ENCODE measurements around the gene PIPOX.

Gene PIPOX

GRCh38 chr17:29032857-29033197, 10.1 kb upstream of the PIPOX start:
- H3K36me3 ChIP-seq (ENCODE audit: insufficient read depth, low read length): no peaks in the 10 kb centered on the region
- H3K9me3 ChIP-seq (ENCODE audit: control insufficient read depth, insufficient read depth, low read length): peaks cover 12% of the 10 kb centered on the region
- no peak overlapping the region for H3K9ac ChIP-seq (ENCODE audit: low read depth, low read length)
- H3K4me1 ChIP-seq (ENCODE audit: insufficient read depth, low read length): peaks cover 35% of the 10 kb centered on the region

- H3K36me3 ChIP-seq (ENCODE audit: insufficient read depth, low read length): no peaks in the 10 kb centered on the region
- peaks cover 12% of the 10 kb centered on the region for H3K9me3 ChIP-seq (ENCODE audit: control insufficient read depth, insufficient read depth, low read length)
- peaks cover 46% of the 10 kb centered on the region for H3K4me1 ChIP-seq (ENCODE audit: insufficient read depth, low read length)
- H3K9ac ChIP-seq (ENCODE audit: low read depth, low read length): no peak overlapping the region
These were observed 8.4 kb upstream of the PIPOX start for GRCh38 chr17:29034510-29034909.

GRCh38 chr17:29036584-29036983, 6.4 kb upstream of the PIPOX start:
- no peaks in the 10 kb centered on the region for H3K36me3 ChIP-seq (ENCODE audit: insufficient read depth, low read length)
- H3K9ac ChIP-seq (ENCODE audit: low read depth, low read length): no peak overlapping the region
- H3K9me3 ChIP-seq (ENCODE audit: control insufficient read depth, insufficient read depth, low read length): peaks cover 12% of the 10 kb centered on the region
- peaks cover 55% of the 10 kb centered on the region for H3K4me1 ChIP-seq (ENCODE audit: insufficient read depth, low read length)

- no peak overlapping the region for H3K9ac ChIP-seq (ENCODE audit: low read depth, low read length)
- no peaks in the 10 kb centered on the region for H3K36me3 ChIP-seq (ENCODE audit: insufficient read depth, low read length)
- H3K4me1 ChIP-seq (ENCODE audit: insufficient read depth, low read length): peaks cover 53% of the 10 kb centered on the region
- peaks cover 12% of the 10 kb centered on the region for H3K9me3 ChIP-seq (ENCODE audit: control insufficient read depth, insufficient read depth, low read length)
These were observed 5.2 kb upstream of the PIPOX start for GRCh38 chr17:29037739-29038084.

GRCh38 chr17:29038085-29038795, 4.7 kb upstream of the PIPOX start:
- peaks cover 12% of the 10 kb centered on the region for H3K9me3 ChIP-seq (ENCODE audit: control insufficient read depth, insufficient read depth, low read length)
- H3K4me1 ChIP-seq (ENCODE audit: insufficient read depth, low read length): peaks cover 53% of the 10 kb centered on the region
- H3K36me3 ChIP-seq (ENCODE audit: insufficient read depth, low read length): no peaks in the 10 kb centered on the region
- H3K9ac ChIP-seq (ENCODE audit: low read depth, low read length): no peak overlapping the region

- no peak overlapping the region for H3K9ac ChIP-seq (ENCODE audit: low read depth, low read length)
- H3K9me3 ChIP-seq (ENCODE audit: control insufficient read depth, insufficient read depth, low read length): no peaks in the 10 kb centered on the region; the same call in 1 of the 2 replicates
- H3K4me1 ChIP-seq (ENCODE audit: insufficient read depth, low read length): peaks cover 69% of the 10 kb centered on the region
- no peaks in the 10 kb centered on the region for H3K36me3 ChIP-seq (ENCODE audit: insufficient read depth, low read length)
These were observed 3.0 kb upstream of the PIPOX start for GRCh38 chr17:29039764-29040598.

GRCh38 chr17:29041091-29041490, 1.9 kb upstream of the PIPOX start:
- Histone ChIP-seq H3K9ac (ENCODE audit: low read depth, low read length) (no peak overlapping the region), H3K36me3 (ENCODE audit: insufficient read depth, low read length) (no peaks in the 10 kb centered on the region), H3K4me1 (ENCODE audit: insufficient read depth, low read length) (peaks cover 73% of the 10 kb centered on the region), H3K9me3 (ENCODE audit: control insufficient read depth, insufficient read depth, low read length) (no peaks in the 10 kb centered on the region)

GRCh38 chr17:29041571-29041970, 1.4 kb upstream of the PIPOX start:
- H3K36me3 ChIP-seq (ENCODE audit: insufficient read depth, low read length): no peaks in the 10 kb centered on the region
- no peaks in the 10 kb centered on the region for H3K9me3 ChIP-seq (ENCODE audit: control insufficient read depth, insufficient read depth, low read length)
- peak overlapping the region; percentile 9; the same call in 1 of the 2 replicates for H3K9ac ChIP-seq (ENCODE audit: low read depth, low read length)
- H3K4me1 ChIP-seq (ENCODE audit: insufficient read depth, low read length): peaks cover 68% of the 10 kb centered on the region

- Histone ChIP-seq H3K4me1 (ENCODE audit: insufficient read depth, low read length) (peaks cover 63% of the 10 kb centered on the region), H3K9me3 (ENCODE audit: control insufficient read depth, insufficient read depth, low read length) (no peaks in the 10 kb centered on the region), H3K9ac (ENCODE audit: low read depth, low read length) (no peak overlapping the region; the same call in 1 of the 2 replicates), H3K36me3 (ENCODE audit: insufficient read depth, low read length) (no peaks in the 10 kb centered on the region)
These were observed 789 bp upstream of the PIPOX start for GRCh38 chr17:29042026-29042678.

GRCh38 chr17:29043539-29044145, 701 bp downstream of the PIPOX start:
- no peaks in the 10 kb centered on the region for H3K9me3 ChIP-seq (ENCODE audit: control insufficient read depth, insufficient read depth, low read length)
- peak overlapping the region; percentile 23 for H3K9ac ChIP-seq (ENCODE audit: low read depth, low read length)
- H3K36me3 ChIP-seq (ENCODE audit: insufficient read depth, low read length): no peaks in the 10 kb centered on the region
- H3K4me1 ChIP-seq (ENCODE audit: insufficient read depth, low read length): peaks cover 57% of the 10 kb centered on the region

- Histone ChIP-seq H3K4me1 (ENCODE audit: insufficient read depth, low read length) (peaks cover 55% of the 10 kb centered on the region), H3K9ac (ENCODE audit: low read depth, low read length) (no peak overlapping the region), H3K36me3 (ENCODE audit: insufficient read depth, low read length) (no peaks in the 10 kb centered on the region), H3K9me3 (ENCODE audit: control insufficient read depth, insufficient read depth, low read length) (no peaks in the 10 kb centered on the region)
These were observed 2.1 kb downstream of the PIPOX start for GRCh38 chr17:29045026-29045425.

GRCh38 chr17:29045734-29046472, 3.0 kb downstream of the PIPOX start:
- Histone ChIP-seq H3K9me3 (ENCODE audit: control insufficient read depth, insufficient read depth, low read length) (no peaks in the 10 kb centered on the region), H3K4me1 (ENCODE audit: insufficient read depth, low read length) (peaks cover 46% of the 10 kb centered on the region), H3K36me3 (ENCODE audit: insufficient read depth, low read length) (no peaks in the 10 kb centered on the region), H3K9ac (ENCODE audit: low read depth, low read length) (no peak overlapping the region)

- no peaks in the 10 kb centered on the region for H3K36me3 ChIP-seq (ENCODE audit: insufficient read depth, low read length)
- H3K9ac ChIP-seq (ENCODE audit: low read depth, low read length): no peak overlapping the region
- peaks cover 46% of the 10 kb centered on the region for H3K4me1 ChIP-seq (ENCODE audit: insufficient read depth, low read length)
These were observed 3.5 kb downstream of the PIPOX start for GRCh38 chr17:29046473-29046839.

More at GRCh38 chr17:29046473-29046839, 3.5 kb downstream of the PIPOX start:
- no peaks in the 10 kb centered on the region for H3K9me3 ChIP-seq (ENCODE audit: control insufficient read depth, insufficient read depth, low read length)

Data from ES-I3 (cell line).